ENCODE data around the gene GPR78. TPM values are rescaled to one million over a fixed set of nuclear protein-coding genes. Genes with fewer than 3 reads are reported as not detected.

GPR78 gene
- total and polyA plus RNA-seq, 2 of the 8 experiments (the other 6 are each of a cell fraction or from before 2014, with no cell fraction given): 1.0 to 3.0 TPM

GRCh38 chr4:8578717-8579116, 1.5 kb upstream of the GPR78 start (continued):
- no peak for TF ChIP-seq USF2 (IDR thresholded peaks at IDR 0.05; ENCODE audit: low read length)
- no peak for TF ChIP-seq TAF7 (optimal IDR thresholded peaks at IDR 0.05; ENCODE audit: borderline replicate concordance, low read depth, low read length)
- TF ChIP-seq JUN (IDR thresholded peaks at IDR 0.05; ENCODE audit: low read depth, low read length): no peak
- TF ChIP-seq SRF (IDR thresholded peaks at IDR 0.05; ENCODE audit: low read depth, low read length): no peak
- no peak for TF ChIP-seq CBX8 (IDR thresholded peaks at IDR 0.05; ENCODE audit: borderline replicate concordance, low read depth, low read length)
- TF ChIP-seq TEAD4 (IDR thresholded peaks at IDR 0.05; ENCODE audit: low read depth, low read length): no peak
- no peak for TF ChIP-seq FOSL1 (IDR thresholded peaks at IDR 0.05; ENCODE audit: insufficient read depth, low read depth, low read length)

Data from H1 (cell line).